ENCODE data around the gene SLC66A2. TPM values are rescaled to one million over a fixed set of nuclear protein-coding genes. Genes with fewer than 3 reads are reported as not detected.
"Not testable (repeated sequence)": the region's sequence is repeated elsewhere in the genome, so short reads cannot be mapped to it uniquely, and the experiment has no call there.

Gene SLC66A2
- total RNA-seq, 1 donor from 2014 or later = 30.5 TPM

DNA sequence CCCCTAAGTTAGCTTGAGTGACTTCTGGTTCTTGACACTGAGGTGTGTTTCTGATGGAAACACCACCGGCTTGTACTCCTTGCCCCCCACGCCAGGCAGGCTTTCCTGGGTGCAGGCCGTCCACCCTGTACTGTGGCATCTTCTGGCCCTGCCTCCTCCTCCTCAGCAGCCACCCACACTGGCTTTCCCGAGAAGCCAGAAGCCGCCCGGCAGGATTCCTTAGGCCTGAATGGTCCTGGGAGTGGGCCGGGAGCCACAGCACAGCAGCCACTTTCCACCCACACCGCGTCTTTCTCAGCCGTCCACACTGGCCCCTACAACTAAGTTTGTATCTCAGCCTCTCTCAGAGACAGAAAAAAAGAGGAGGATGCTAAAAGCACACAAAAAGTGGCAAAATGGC is 10.9 kb upstream of the SLC66A2 start:
- DNase-seq (ENCODE audit: low read depth) = no peak
- Histone ChIP-seq H3K36me3 (ENCODE audit: control insufficient read depth, insufficient read depth, low read length) (no peaks in the 10 kb centered on the region), H3K4me3 (ENCODE audit: low read depth, low read length) (no peak overlapping the region), H3K27me3 (ENCODE audit: control insufficient read depth, insufficient read depth, low read length) (no peaks in the 10 kb centered on the region)
- TF ChIP-seq, protein P1, sequence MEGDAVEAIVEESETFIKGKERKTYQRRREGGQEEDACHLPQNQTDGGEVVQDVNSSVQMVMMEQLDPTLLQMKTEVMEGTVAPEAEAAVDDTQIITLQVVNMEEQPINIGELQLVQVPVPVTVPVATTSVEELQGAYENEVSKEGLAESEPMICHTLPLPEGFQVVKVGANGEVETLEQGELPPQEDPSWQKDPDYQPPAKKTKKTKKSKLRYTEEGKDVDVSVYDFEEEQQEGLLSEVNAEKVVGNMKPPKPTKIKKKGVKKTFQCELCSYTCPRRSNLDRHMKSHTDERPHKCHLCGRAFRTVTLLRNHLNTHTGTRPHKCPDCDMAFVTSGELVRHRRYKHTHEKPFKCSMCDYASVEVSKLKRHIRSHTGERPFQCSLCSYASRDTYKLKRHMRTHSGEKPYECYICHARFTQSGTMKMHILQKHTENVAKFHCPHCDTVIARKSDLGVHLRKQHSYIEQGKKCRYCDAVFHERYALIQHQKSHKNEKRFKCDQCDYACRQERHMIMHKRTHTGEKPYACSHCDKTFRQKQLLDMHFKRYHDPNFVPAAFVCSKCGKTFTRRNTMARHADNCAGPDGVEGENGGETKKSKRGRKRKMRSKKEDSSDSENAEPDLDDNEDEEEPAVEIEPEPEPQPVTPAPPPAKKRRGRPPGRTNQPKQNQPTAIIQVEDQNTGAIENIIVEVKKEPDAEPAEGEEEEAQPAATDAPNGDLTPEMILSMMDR (IDR thresholded peaks at IDR 0.05; ENCODE audit: insufficient read depth, low read length, poor library complexity, severe bottlenecking) = no peak

DNA sequence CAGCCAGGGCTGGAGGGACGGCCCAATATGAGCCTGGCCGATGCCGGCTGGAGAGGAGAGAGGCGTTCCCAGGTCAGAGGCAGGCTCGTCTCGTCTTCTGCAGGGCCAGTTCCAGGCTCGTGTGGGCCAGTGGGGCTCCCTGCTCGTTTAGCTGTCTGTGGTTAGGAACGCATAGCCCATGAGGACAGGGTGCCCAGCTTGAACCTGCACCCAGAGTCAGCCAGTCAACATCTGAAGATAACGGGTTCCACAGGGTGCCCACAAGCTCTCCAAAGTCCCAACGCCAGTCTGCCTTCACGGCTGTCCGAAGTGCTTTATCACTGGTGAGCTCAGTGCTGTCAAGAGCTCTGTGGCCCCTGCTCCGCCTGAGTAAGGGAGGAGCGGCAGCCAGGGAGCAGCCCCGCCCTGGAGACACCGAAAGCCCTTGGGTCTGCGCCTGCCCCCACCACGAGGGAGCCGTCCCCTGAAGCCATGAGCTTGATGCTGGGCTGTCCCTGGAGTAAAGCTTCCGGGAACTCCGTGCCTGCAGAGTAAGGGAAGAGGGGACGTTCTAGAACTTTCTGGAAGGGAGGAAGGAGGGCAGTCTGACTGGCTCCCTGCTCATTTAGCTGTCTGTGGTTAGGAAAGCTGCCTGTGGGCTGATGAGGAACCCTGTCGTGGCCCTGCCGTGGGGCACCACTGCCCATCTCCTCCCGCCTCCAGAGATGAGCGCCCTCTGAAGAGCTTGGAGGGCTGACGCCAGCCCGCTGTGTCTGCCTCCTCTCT is 10.3 kb upstream of the SLC66A2 start:
- no peak for DNase-seq (ENCODE audit: low read depth)

DNA sequence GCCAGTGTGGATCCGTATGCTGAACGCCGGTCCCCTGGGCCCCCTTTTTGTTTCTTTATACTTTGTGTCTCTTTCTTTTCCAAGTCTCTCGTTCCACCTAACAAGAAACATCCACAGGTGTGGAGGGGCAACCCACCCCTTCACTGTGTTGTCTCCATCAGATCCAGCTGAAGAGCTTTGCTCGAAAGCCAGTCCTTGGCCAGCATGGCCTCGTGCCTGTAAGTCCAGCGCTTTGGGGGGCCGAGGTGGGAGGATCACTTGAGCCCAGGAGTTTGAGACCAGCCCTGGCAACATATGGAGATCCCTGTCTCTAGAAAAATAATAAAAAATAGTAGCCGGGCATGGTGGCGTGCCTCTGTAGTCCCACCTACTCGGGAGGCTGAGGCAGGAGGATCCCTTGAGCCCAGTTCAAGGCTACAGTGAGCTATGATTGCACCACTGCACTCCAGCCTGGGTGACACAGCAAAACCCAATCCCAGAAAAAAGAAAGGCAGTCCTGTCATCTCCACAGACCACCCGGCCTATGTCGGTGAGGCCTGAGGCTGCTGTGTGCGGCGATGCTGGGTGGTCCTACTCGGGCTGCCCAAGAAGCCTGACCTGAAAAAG is 9.6 kb upstream of the SLC66A2 start:
- Histone ChIP-seq H3K36me3 (ENCODE audit: control insufficient read depth, insufficient read depth, low read length) (no peaks in the 10 kb centered on the region), H3K27me3 (ENCODE audit: control insufficient read depth, insufficient read depth, low read length) (no peaks in the 10 kb centered on the region), H3K4me3 (ENCODE audit: low read depth, low read length) (no peak overlapping the region)
- no peak for DNase-seq (ENCODE audit: low read depth)
- TF ChIP-seq, protein P1 (IDR thresholded peaks at IDR 0.05; ENCODE audit: insufficient read depth, low read length, poor library complexity, severe bottlenecking) = no peak

More for the DNA sequence above, 10.3 kb upstream of the SLC66A2 start:
- Histone ChIP-seq H3K27me3 (ENCODE audit: control insufficient read depth, insufficient read depth, low read length) (no peaks in the 10 kb centered on the region), H3K4me3 (ENCODE audit: low read depth, low read length) (no peak overlapping the region), H3K36me3 (ENCODE audit: control insufficient read depth, insufficient read depth, low read length) (no peaks in the 10 kb centered on the region)
- TF ChIP-seq, protein P1 (IDR thresholded peaks at IDR 0.05; ENCODE audit: insufficient read depth, low read length, poor library complexity, severe bottlenecking) = no peak

DNA sequence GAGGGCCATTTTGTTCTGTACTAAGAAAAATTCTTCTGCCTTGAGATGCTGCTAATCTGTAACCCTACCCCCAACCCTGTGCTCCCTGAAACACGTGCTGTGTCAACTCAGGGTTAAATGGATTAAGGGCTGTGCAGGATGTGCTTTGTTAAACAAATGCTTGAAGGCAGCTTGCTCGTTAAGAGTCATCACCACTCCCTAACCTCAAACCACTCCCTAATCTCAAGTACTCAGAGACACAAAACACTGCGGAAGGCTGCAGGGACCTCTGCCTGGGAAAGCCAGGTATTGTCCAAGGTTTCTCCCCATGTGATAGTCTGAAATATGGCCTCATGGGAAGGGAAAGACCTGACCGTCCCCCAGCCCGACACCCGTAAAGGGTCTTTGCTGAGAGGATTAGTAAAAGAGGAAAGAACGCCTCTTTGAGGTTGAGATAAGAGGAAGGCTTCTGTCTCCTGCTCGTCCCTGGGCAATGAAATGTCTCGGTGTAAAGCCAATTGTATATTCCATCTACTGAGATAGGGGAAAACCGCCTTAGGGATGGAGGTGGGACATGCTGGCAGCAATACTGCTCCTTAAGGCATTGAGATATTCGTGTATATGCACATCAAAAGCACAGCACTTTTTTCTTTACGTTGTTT is 8.8 kb upstream of the SLC66A2 start:
- H3K4me3 ChIP-seq (ENCODE audit: low read depth, low read length); DNase-seq (ENCODE audit: low read depth); H3K27me3 ChIP-seq (ENCODE audit: control insufficient read depth, insufficient read depth, low read length); H3K36me3 ChIP-seq (ENCODE audit: control insufficient read depth, insufficient read depth, low read length): not testable (repeated sequence)

DNA sequence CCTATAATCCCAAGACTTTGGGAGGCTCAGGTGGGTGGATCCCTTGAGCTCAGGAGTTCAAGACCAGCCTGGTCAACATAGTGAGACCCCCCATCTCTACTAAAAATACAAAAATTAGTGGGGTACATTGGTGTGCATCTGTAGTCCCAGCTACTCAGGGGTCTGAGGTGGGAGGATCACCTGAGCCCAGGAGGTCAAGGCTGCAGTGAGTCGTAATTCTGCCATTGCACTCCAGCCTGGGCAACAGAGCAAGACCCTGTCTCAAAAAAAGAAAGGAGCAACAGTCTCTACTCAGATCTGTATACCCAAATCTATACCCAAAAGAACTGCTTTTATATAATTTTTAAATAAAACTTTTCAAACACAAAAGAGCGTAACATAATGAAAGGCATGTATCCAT is 7.5 kb upstream of the SLC66A2 start:
- TF ChIP-seq, protein P1 (IDR thresholded peaks at IDR 0.05; ENCODE audit: insufficient read depth, low read length, poor library complexity, severe bottlenecking) = no peak
- Histone ChIP-seq H3K4me3 (ENCODE audit: low read depth, low read length) (no peak overlapping the region), H3K36me3 (ENCODE audit: control insufficient read depth, insufficient read depth, low read length) (no peaks in the 10 kb centered on the region), H3K27me3 (ENCODE audit: control insufficient read depth, insufficient read depth, low read length) (no peaks in the 10 kb centered on the region)
- no peak for DNase-seq (ENCODE audit: low read depth)

DNA sequence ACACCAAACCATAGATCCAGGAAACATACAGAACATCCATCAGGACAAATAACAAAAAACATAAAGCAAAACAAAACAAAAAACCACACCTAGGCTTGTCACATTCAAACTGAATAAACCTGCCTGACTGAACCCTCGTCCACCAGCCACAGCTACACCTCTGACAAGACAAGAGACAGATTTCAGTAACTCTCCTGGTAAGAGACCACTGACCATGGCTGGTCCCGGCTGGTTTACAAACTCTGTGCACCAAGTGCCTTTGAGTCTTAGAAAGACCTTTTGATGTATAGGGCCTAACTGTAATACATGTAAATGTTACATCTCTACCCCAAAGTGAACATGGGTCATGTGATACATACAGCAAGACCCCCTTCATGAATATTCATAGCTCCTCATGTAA is 4.8 kb upstream of the SLC66A2 start:
- Histone ChIP-seq H3K36me3 (ENCODE audit: control insufficient read depth, insufficient read depth, low read length) (no peaks in the 10 kb centered on the region), H3K27me3 (ENCODE audit: control insufficient read depth, insufficient read depth, low read length) (no peaks in the 10 kb centered on the region)
- TF ChIP-seq, protein P1 (IDR thresholded peaks at IDR 0.05; ENCODE audit: insufficient read depth, low read length, poor library complexity, severe bottlenecking) = no peak

More for the DNA sequence above, 4.8 kb upstream of the SLC66A2 start:
- no peak overlapping the region for H3K4me3 ChIP-seq (ENCODE audit: low read depth, low read length)
- DNase-seq (ENCODE audit: low read depth) = no peak
